Measurements from ENCODE around the gene SUGT1.

DNA sequence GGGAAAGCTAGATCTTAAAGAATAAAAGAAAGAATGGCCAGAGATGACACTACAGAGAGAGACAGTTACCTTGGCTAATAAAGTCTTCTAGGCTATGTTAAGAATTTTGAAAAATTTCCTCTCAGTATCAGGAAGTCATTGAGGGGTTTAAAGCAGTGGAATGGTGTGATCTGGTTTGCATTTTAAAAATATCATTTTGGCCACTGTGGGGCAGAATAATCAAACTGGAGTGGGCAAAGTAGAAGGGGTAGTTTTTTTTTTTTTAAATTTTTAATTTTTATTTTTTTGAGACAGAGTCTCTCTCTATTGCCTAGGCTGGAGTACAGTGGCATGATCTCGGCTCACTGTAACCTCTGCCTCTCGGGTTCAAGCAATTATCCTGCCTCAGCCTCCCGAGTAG is 91.4 kb downstream of the SUGT1 start:
- no peak for TF ChIP-seq JUND (CRISPR knock-in tag; IDR thresholded peaks at IDR 0.05)
- no peak for TF ChIP-seq PHF5A (CRISPR knock-in tag; IDR thresholded peaks at IDR 0.05; ENCODE audit: low read depth, unreplicated experiment)
- TF ChIP-seq BHLHE40 (IDR thresholded peaks at IDR 0.05; ENCODE audit: low read length): no peak
- no peak for TF ChIP-seq CBFB (CRISPR knock-in tag; IDR thresholded peaks at IDR 0.05)
- TF ChIP-seq POLR2A (IDR thresholded peaks at IDR 0.05; ENCODE audit: insufficient read depth in 1 of 2, low read depth in 2 of 2, low read length in 2 of 2): no peak
- no peak for TF ChIP-seq FOXO1 (CRISPR knock-in tag; IDR thresholded peaks at IDR 0.05)
- TF ChIP-seq CTCF (CRISPR knock-in tag; IDR thresholded peaks at IDR 0.05): no peak
- no peak for TF ChIP-seq NFIC (IDR thresholded peaks at IDR 0.05; ENCODE audit: low read length)
- TF ChIP-seq GZF1 (CRISPR knock-in tag; IDR thresholded peaks at IDR 0.05): no peak
